Stimulated activated CD8-positive, alpha-beta memory T cell treated with anti-CD3 and anti-CD28 coated beads, Interleukin-4, amount 100 ng/mL, for 1 hour (primary cell): ENCODE results near the gene ZNF813.
"Not testable (repeated sequence)": the region's sequence is repeated elsewhere in the genome, so short reads cannot be mapped to it uniquely, and the experiment has no call there.

Source experiments
- DNase-seq, 2 donors: peaks; one replicate each; pipeline ENCODE4 v3.0.0-alpha.2; 2020; ENCODE audit warnings: low read depth in 2 of 2, low spot score in 1 of 2

ZNF813 gene

DNA sequence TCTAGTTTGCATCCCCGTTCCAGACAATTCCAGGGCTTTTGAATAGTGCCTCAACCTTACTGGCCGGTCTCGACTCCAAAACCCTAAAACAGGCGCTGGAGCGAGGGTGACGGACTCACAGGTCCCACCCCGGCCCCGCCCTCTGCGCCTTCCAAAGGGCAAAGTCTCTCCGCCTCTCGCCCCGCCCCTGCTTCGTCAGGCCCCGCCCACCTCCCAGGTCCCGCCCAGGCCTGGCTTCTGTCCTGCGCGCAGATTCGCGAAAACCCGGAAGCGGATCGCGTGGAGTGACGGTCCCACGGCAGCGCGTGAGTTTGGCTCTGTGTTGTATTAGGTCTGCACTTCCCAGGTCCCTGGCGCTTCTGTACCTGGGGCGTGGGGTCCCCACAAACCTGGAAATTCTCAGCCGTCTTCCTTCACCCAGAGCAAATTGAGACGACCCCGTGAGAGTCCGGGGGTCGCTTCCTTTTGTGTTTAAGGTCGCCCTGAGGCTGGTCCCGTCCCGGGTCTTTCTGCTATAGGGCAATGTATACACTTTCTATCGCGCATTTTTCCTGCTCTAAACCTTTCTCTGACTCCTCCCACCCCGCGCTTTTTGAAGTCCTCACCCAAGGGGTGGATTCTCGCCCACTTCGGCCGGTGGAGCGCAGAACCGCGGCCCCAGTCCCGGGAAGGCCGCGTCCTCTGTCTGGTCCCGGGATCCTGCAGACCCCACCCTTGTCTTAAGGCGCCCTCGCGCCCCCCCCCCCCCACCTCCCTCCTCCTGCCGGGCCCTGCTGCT lies at the start of gene ZNF813:
TSS of gene ZNF813 (plus strand) at position 249 of the 778 bp plus-strand sequence. CDS start 16,090 bp downstream, outside the sequence.
- DNase-seq: peak; percentile 92 to 97

DNA sequence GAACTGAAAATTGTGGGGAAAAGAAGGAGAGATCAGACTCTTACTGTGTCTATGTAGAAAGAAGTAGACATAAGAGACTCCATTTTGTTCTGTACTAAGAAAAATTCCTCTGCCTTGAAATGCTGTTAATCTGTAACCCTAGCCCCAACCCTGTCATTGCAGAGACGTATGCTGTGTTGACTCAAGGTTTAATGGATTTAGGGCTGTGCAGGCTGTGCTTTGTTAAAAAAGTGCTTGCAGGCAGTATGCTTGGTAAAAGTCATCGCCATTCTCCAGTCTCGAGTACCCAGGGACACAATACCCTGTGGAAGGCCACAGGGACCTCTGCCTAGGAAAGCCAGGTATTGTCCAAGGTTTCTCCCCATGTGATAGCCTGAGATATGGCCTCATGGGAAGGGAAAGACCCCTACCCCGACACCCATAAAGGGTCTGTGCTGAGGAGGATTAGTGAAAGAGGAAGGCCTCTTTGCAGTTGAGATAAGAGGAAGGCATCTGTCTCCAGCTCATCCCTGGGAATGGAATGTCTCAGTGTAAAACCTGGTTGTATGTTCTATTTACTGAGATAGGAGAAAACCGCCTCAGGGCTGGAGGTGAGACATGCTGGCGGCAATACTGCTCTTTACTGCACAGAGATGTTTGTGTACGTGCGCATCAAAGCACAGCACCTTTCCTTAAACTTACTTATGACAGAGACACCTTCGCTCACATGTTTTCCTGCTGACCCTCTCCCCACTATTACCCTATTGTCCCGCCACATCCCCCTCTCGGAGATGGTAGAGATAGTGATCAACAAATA lies 46.8 kb upstream of the ZNF813 start:
- not testable (repeated sequence) for DNase-seq

DNA sequence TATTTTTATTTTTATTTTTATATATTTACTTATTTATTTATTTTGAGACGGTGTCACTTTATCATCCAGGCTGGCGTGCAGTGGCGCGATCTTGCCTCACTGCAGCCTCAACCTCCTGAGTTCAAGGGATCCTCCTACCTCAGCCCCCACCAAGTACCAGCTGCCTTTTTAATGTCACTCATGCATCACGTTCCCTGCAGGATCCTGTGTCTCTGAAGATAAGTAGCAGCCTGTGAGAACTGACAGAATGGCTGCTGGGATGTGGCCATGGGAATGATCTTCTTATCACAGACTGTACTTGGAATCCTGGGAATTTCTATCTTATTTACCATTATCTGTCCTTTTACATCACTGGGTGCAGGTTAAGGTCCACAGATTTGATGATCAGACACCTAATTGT lies 45.0 kb upstream of the ZNF813 start:
- DNase-seq: no peak

DNA sequence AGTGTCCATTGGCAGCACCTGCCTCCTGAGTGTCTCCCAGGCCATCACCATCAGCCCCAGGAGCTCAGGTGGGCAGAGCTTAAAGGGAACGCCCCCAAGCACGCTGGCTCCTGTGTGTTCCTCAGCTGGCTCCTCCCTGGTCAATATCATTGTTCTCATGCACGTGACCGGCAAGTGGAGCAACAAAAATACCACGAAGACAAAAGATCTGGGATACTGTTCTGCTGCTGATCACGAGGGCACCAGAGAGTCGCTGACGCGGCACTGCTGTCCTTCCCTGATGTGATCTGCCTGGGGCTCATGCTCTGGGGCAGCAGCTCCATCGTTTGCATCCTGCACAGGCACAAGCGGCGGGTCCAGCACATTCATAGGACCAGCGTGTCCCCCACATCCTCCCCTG lies 44.5 kb upstream of the ZNF813 start:
- DNase-seq: not testable (repeated sequence)

DNA sequence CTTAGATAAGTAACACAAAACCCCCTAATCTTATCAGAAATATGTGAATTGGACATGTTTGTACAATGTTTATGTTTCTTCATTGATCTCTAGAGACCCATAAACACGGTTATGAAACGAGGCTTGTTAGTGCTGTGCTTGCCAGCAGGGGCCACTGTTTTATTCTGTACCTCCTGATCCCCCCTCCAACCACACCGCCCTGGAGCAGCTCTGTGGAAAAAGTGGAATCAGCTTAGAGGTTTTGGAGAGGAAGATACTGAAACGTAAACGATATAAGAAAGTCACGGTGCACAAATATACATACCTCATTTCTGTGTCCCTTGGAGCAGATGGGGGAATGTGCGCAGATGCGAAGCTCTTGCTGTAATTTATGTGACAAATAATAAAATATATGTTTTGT lies 43.9 kb upstream of the ZNF813 start:
- DNase-seq: not testable (repeated sequence)

DNA sequence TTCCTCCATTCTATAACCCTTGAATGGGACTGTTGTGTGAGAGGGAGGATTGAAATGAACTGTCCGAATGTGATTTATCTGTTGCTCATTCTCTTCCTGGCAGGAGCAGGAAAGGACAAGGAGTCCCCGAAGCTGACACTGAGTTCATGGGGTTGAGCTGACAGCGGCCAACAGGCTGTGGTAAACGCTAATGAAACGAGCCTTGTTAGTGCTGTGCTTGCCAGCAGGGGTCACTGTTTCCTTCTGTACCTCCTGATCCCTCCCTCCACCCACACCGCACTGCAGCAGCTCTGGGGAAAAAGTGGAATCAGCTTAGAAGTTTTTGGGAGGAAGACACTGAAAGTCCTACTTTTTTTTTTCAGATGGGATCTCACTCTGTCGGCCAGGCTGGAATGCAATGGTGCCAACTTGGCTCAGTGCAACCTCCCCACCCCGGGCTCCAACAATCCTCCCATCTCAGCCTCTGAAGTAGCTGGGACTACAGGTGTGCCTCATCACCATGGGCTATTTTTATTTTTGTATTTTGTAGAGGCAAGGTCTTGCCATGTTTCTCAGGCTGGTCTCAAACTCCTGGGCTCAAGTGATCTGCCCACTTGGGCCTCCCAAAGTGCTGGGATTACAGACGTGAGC lies 42.5 kb upstream of the ZNF813 start:
- peak; percentile 38 to 47 for DNase-seq

DNA sequence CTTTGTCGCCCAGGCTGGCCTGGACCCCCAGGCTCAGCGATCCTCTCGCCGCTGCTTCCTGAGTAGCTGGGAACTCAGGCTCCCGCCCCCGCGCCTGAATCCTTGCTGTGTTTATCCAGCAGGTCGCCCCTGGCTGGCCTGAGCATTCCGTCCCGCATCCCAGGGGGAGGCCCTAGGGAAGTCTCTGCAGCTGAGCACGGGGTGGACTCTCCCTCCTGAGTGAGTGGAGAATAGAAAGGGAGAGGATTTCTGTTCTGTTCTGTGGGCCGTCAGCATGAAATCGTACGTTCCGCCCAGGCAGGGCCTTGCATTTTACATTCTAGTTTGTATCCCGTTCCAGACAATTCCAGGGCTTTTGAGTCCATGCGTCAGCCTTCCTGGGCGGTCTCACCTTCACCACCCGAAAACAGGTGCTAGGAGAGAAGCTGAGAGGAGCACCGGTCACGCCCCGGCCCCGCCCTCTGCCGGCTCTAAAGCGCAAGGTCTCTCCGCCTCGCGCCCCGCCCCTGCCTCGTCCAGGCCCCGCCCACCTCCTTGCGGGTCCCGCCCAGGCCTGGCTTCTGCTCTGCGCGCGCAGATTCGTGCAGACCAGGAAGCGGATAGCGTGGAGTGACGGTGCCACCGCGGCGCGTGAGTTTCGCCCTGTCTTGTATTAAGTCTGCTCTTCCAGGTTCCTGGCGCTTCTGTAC lies 36.0 kb upstream of the ZNF813 start, which contains the start of gene ZNF761:
TSS of gene ZNF761 (plus strand) at position 586 of the 689 bp plus-strand sequence. CDS start 15,285 bp downstream, outside the sequence.
- DNase-seq: peak; percentile 97 to 98

DNA sequence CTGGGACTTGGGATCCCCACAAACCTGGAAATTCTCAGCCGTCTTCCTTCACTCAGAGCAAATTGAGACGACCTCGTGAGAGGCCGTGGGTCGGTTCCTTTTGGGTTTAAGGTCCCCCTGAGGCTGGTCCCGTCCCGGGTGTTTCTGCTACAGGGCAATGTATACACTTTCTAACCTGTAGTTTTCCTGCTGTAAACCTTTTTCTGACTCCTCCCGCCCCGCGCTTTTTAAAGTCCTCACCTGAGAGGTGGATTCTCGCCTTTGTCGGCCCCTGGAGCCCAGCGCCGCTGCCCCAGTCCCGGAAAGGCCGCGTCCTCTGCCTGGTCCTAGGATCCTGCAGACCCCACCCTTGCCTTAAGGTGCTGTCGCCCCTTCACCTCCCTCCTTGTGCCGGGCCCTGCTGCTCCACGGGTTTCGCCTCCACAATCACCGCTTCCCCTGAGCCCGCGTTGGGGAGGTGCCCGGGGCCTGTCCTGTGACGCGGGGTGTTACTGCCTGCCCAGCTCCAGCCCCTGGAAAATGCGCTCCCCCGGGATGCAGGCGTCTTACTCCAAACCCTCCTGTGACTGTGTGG lies 35.4 kb upstream of the ZNF813 start:
- DNase-seq: no peak

DNA sequence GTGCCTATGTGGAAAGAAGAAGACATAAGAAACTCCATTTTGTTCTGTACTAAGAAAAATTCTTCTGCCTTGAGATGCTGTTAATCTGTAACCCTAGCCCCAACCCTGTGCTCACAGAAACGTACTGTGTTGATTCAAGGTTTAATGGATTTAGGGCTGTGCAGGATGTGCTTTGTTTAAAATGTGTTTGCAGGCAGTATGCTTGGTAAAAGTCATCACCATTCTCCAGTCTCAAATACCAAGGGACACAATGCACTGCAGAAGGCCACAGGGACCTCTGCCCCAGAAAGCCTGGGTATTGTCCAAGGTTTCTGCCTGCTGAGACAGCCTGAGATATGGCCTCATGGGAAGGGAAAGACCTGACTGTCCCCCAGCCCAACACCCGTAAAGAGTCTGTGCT lies 23.7 kb upstream of the ZNF813 start:
- not testable (repeated sequence) for DNase-seq

DNA sequence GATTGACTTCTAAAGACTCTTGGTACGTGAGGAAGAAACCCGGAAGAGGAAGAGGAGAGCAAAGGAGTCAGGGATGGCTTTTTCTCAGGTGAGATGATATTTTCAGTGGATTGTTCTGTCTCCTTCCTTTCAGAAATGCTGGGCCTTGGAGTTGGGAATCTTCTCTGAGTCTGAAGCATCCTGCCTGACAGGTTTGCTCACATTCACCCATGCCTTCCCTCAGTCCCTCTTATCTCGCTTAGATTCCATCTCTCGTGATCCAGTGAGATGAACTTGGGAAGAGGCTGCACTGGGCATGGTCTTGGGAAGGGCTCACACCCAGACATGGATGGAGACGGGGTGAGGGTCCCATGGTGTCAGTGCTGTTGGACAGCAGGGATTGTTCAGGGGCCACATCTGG lies 20.3 kb upstream of the ZNF813 start:
- not testable (repeated sequence) for DNase-seq

DNA sequence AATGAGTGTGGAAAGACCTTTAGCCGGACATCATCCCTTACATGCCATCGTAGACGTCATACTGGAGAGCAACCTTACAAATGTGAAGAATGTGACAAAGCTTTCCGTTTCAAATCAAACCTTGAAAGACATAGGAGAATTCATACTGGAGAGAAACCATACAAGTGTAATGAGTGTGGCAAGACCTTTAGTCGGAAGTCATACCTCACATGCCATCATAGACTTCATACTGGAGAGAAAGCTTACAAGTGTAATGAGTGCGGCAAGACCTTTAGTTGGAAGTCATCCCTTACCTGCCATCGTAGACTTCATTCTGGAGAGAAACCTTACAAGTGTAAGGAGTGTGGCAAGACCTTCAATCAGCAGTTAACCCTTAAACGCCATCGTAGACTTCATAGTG lies 11.7 kb upstream of the ZNF813 start:
- DNase-seq: no peak

DNA sequence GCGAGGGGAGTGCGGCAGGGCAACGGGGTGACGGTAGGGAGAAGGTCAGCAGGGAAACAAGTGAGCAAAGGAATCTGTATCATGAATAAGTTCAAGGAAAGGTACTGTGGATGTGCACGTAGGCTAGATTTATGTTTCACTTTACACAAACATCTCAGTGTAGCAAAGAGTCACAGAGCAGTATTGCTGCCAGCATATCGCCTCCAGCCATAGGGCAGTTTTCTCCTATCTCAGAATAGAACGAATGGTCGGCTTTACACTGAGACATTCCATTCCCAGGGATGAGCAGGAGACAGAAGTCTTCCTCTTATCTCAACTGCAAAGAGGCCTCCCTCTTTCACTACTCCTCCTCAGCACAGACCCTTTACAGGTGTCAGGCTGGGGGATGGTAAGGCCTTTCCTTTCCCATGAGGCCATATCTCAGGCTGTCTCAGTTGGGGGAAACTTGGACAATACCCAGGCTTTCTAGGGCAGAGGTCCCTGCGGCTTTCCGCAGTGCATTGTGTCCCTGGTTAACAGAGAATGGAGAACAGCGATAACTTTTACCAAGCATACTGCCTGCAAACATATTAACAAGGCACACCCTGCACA lies 7.3 kb upstream of the ZNF813 start:
- not testable (repeated sequence) for DNase-seq

DNA sequence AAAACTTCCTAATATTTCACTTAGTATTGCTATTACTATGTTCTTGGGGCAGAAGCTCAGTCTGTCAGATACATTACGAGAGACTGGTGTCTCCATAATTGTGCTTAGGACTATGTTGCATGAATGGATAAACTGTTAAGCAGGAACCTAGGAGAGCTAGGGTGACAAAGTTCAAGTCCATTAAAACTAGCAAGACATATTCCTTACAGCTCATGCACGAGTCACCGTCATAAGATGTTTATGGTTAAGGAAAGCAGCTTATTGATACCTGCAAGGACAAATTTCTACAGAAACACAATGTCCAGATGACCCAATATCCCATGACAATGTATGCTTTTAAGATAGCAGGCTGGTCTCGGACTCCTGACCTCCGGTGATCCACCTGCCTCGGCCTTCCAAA lies 5.7 kb upstream of the ZNF813 start:
- no peak for DNase-seq

DNA sequence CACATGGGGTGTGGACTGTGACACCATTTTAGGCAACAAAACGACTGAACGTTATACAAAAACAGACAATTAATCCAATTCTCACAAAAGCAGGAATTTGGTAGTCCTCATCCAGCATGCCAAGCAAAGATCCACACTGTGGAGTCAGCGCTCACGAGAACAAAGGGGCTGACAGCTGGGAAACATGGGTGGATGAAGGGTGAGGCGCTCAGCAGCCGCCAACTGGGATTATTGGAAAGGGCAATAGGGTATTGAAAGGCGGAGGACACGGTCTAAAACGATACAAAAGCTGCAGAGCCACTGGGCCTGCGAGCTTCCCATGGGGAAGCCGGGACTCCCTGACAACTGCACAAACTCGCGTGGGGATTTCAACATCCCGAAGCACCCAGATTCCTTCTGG lies 4.7 kb upstream of the ZNF813 start:
- DNase-seq: no peak

DNA sequence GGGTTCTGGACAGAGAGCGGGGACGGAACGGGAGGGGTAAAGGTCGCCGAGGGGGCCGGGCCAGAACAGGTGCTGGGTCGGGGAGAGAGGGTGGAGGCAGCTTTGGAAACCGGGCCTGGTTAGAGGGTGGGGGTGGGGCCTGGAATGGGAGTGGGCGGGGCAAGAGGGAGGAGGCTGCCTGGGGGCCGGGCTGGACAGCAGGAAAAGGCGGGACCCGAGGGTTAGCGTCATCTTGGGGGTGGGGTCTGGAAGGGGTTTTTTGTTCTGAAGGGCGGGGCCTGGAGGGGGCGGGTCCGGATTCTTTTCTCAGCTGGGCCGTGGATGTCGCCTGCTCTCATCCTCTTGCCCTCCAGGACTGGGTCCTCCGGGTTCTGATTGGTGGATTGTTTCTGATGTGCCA lies 4.3 kb upstream of the ZNF813 start:
- no peak for DNase-seq

DNA sequence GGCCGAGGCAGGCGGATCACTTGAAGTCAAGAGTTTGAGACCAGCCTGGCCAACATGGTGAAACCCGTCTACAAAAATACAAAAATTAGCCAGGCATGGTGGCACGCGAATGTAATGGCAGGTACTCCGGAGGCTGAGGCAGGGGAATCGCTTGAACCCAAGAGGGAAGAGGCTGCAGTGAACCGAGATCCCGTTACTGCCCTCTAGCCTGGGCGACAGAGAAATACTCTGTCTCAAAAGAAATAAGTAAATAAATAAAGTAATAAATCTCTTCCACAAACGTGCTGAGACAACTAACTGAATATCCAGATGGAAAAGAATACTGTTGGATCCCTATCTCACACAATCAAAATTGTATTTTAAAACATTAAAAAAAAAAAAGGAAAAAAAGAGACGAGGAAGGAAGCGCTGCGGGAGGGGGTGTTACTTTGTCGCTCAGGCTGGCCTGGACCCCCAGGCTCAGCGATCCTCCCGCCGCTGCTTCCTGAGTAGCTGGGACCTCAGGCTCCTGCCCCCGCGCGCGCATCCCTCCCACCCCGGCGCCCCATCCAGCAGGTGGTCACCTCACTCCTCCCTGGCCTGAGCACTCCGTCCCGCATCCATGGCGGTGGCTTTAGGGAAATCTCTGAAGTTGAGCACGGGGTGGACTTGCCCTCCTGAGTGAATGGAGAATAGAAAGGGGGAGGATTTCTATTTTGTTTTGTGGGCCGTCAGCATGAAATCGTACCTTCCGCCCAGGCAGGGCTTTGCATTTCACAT lies 628 bp upstream of the ZNF813 start:
- DNase-seq: no peak

DNA sequence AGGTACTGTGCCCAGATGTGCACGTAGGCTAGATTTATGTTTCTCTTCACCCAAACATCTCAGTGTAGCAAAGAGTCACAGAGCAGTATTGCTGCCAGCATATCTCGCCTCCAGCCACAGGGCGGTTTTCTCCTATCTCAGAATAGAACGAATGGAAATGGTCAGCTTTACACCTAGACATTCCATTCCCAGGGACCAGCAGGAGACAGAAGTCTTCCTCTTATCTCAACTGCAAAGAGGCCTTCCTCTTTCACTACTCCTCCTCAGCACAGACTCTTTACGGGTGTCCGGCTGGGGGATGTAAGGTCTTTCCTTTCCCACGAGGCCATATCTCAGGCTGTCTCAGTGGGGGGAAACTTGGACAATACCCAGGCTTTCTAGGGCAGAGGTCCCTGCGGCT lies 1.1 kb downstream of the ZNF813 start:
- DNase-seq: not testable (repeated sequence)

DNA sequence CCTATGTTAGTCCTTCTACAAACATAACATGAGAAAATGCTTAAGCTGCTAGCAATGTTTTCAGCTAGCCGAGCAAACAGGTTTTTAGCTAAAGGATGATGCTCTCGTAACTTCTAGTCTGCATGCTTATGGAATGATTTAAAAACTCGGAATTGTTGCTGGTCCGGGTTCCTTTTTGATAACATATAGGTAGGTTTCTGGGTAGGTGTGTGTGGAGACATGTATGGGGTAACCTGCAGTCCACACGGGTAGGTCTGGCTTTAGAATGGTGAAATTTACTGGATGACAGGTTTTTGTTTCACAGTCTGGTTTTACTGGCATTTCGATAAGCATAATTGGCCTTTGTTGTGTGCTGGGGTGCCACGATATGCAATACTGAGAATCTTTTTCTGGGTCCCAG lies 4.4 kb downstream of the ZNF813 start:
- no peak for DNase-seq

DNA sequence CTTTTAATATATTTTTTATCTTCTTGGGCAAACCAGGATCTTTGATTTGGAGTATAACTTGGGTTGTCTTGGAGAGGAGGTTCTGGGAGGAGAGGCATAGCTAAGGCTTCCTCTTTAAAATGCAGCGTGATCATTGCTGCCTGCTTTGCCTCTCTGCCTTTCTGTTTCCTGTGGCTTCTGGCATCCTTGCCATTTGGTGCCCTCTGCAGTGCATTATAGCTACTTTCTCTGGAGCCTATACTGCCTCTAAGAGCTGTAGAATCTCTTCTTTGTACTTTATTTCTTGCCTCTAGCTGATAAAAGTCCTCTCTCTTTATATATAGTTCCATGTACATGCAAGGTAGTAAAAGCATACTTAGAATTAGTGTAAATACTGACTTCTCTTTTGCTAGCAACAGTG lies 7.3 kb downstream of the ZNF813 start:
- DNase-seq: not testable (repeated sequence)

DNA sequence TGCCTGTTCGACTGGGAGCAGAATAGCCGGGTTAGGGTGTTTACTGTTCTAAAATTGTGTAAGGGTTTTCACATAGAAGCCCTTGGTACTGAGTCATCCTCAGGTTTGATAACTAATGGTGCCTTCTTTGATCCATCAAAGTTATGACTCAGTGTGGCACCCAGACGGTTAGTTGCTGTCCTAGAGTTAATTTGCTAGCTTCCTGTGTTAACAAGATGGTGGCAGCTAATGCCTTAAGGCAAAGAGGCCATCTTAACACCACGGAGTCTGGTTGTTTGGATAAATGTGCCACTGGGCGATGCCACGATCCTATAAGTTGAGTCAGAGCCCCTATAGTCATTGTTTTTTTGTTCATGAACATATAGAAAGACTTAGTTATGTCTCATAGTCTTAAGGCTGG lies 7.9 kb downstream of the ZNF813 start:
- DNase-seq: not testable (repeated sequence)
